ENCODE measurements around the gene FAM135A. TPM values are rescaled to one million over a fixed set of nuclear protein-coding genes. Genes with fewer than 3 reads are reported as not detected.

The FAM135A gene
- total RNA-seq (2021; ENCODE audit: unreplicated experiment) (31.5 TPM), Bru-seq, nascent RNA (percentile 87 among the genes with signal in this experiment), BruChase-seq, experiment 1, labeled RNA remaining after a 2-hour chase (percentile 82 among the genes with signal in this experiment), BruChase-seq, experiment 2, labeled RNA remaining after a 6-hour chase (percentile 76 among the genes with signal in this experiment)
- 12.2 TPM for polyA plus RNA-seq (2012; ENCODE audit: insufficient read length)
- long read RNA-seq, full-length matches to known transcripts = 2 of 58 reads
- long read RNA-seq, partial matches to known transcripts = 12 of 58 reads
- long read RNA-seq, other reads (novel, unspliced or antisense) = 44 of 58 reads

DNA sequence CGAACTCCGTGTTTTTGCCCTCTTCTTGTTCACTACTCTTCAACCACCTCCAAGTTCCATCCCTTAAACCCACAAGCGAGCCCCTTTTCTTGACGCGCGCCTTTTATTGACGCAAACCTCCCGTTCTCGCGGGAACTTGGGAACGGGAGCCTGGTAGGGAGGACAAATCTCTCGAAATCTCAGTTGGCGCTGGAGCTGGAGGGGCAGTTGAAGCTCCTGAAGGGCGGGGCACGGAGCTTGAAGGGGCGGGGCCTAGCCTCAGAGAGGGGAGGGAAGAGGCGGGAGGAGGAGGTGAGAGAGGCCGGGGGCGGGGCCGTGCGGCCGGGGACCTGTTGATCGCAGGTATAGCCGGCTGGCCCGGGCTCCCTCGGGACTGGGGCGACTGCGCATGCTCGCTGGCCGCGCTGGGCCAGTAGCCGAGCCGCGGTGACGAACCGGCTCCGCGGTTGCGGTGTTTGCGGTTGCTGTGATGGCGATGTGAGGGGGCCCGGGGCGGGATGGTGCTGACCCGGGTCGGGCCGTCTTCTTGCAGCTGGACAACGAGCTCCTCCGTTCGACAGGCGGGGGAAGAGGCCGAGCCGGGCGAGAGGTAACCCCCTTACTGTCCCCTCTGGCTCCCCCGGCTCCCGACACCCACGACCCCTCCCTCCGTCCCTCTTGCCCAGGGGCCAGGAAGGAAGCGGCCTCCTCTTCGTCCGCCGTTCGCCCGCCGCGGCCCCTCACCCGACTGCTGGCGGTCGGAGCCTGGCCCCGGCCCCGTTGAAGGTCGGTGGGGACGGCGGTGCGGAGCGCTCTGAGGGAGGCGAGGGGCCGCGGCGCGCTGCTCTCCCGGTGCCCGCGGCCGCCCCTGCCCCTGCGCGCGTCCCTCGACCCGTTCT, at the start of gene FAM135A:
TSS of gene FAM135A (plus strand) at position 395 of the 878 bp plus-strand sequence. CDS start 14,835 bp downstream, outside the sequence.
- in situ Hi-C loops (cut with HindIII; ENCODE audit: low pct_unique_long_range_greater_than_20kb, low sequenced_read_pairs) (no loop called here), intact Hi-C loops (cut with micrococcal nuclease; ENCODE audit: unreplicated experiment) (loop anchor here (10.0 kb wide), 1 partner anchor 271 kb away; no protein-coding TSS in a partner anchor)
- TF ChIP-seq SIN3A (IDR thresholded peaks at IDR 0.05; ENCODE audit: borderline replicate concordance, insufficient read depth, low read depth, low read length) = peak; percentile 77; the same call in 1 of the 2 replicates
- TF ChIP-seq POLR2AphosphoS5 (IDR thresholded peaks at IDR 0.05; ENCODE audit: low read depth, low read length) = peak; percentile 98
- TF ChIP-seq TCF7L2 (IDR thresholded peaks at IDR 0.05; ENCODE audit: low read depth, low read length) = no peak
- TF ChIP-seq, protein P1, sequence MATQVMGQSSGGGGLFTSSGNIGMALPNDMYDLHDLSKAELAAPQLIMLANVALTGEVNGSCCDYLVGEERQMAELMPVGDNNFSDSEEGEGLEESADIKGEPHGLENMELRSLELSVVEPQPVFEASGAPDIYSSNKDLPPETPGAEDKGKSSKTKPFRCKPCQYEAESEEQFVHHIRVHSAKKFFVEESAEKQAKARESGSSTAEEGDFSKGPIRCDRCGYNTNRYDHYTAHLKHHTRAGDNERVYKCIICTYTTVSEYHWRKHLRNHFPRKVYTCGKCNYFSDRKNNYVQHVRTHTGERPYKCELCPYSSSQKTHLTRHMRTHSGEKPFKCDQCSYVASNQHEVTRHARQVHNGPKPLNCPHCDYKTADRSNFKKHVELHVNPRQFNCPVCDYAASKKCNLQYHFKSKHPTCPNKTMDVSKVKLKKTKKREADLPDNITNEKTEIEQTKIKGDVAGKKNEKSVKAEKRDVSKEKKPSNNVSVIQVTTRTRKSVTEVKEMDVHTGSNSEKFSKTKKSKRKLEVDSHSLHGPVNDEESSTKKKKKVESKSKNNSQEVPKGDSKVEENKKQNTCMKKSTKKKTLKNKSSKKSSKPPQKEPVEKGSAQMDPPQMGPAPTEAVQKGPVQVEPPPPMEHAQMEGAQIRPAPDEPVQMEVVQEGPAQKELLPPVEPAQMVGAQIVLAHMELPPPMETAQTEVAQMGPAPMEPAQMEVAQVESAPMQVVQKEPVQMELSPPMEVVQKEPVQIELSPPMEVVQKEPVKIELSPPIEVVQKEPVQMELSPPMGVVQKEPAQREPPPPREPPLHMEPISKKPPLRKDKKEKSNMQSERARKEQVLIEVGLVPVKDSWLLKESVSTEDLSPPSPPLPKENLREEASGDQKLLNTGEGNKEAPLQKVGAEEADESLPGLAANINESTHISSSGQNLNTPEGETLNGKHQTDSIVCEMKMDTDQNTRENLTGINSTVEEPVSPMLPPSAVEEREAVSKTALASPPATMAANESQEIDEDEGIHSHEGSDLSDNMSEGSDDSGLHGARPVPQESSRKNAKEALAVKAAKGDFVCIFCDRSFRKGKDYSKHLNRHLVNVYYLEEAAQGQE (IDR thresholded peaks at IDR 0.05; ENCODE audit: insufficient read depth in 1 of 2, low read depth in 2 of 2, low read length in 1 of 2) = no peak
- TF ChIP-seq, protein P2, sequence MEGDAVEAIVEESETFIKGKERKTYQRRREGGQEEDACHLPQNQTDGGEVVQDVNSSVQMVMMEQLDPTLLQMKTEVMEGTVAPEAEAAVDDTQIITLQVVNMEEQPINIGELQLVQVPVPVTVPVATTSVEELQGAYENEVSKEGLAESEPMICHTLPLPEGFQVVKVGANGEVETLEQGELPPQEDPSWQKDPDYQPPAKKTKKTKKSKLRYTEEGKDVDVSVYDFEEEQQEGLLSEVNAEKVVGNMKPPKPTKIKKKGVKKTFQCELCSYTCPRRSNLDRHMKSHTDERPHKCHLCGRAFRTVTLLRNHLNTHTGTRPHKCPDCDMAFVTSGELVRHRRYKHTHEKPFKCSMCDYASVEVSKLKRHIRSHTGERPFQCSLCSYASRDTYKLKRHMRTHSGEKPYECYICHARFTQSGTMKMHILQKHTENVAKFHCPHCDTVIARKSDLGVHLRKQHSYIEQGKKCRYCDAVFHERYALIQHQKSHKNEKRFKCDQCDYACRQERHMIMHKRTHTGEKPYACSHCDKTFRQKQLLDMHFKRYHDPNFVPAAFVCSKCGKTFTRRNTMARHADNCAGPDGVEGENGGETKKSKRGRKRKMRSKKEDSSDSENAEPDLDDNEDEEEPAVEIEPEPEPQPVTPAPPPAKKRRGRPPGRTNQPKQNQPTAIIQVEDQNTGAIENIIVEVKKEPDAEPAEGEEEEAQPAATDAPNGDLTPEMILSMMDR (IDR thresholded peaks at IDR 0.05) = no peak
- ChIA-PET CTCF (interaction anchor here (0.6 to 0.7 kb wide), 3 partner anchors 106 to 244 kb away, joined by 3 to 7 read pairs (median 4); no protein-coding TSS in a partner anchor), POLR2A (interaction anchor here (0.6 to 0.9 kb wide), 3 partner anchors 11 to 545 kb away, joined by 4 to 12 read pairs (median 8); no protein-coding TSS in a partner anchor)
- Histone ChIP-seq H3K27ac (ENCODE audit: low read length) (peak within 1 kb of the TSS; percentile 97), H3K4me1 (ENCODE audit: control insufficient read depth, insufficient read depth, low read length) (peaks cover 5% of the 10 kb centered on the region; the same call in 1 of the 2 replicates), H3K9me3 (ENCODE audit: control insufficient read depth, insufficient read depth, low read depth, low read length) (no peaks in the 10 kb centered on the region), H3K36me3 (ENCODE audit: control insufficient read depth, insufficient read depth, low read length) (peaks cover 2% of the 10 kb centered on the region), H3K27me3 (ENCODE audit: control insufficient read depth, insufficient read depth, low read length) (no peaks in the 10 kb centered on the region), H3K4me3 (ENCODE audit: low read depth in 2 of 2, low read length in 2 of 2) (peak within 1 kb of the TSS; percentile 95 to 96)
- ATAC-seq (peak; percentile 97), DNase-seq (ENCODE audit: low read depth, low spot score) (peak; percentile 97)
- no TSS peak for BruUV-seq (replicated peaks)

DNA sequence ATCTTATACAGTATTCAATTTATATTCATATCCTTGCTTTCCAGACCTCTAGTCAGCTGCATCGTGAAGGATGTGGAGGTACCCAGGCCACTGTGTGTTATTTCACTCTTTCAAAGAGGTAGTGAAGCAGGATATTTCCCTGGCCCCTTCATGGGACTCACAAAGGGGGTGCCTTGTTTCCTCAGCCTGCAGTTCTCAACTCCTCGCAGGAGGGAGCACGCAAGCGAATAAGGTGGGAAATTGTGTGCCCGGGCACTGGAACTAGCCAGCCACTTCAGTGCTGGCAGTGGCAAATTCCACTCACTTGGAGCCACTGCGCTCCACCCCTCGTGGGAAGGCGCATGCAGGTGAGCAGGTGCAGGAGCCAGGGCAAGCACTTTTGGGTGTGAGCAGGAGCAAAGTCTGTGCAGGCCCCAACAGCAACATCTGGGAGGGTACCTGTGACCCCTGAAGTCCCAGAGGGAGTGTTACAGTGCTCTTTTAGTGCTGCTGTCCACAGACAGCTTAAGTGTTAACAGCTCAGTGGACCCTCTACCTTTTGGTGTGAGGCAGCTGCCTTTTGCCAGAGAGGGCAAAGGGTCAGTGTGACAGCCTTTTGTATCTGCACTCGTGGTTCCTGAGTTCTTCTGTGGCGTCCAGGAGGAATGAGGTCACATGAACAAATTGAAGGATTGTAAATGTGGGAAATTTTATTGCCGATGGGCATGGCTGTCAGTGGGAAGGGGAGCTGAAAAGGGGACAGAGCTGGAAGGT, 49.4 kb upstream of the FAM135A start:
- Histone ChIP-seq H3K27me3 (ENCODE audit: control insufficient read depth, insufficient read depth, low read length) (peaks cover 19% of the 10 kb centered on the region; the same call in 1 of the 2 replicates), H3K27ac (ENCODE audit: low read length) (no peak overlapping the region), H3K9me3 (ENCODE audit: control insufficient read depth, insufficient read depth, low read depth, low read length) (no peaks in the 10 kb centered on the region), H3K4me1 (ENCODE audit: control insufficient read depth, insufficient read depth, low read length) (no peaks in the 10 kb centered on the region), H3K36me3 (ENCODE audit: control insufficient read depth, insufficient read depth, low read length) (no peaks in the 10 kb centered on the region), H3K4me3 (ENCODE audit: low read depth in 2 of 2, low read length in 2 of 2) (no peak overlapping the region)
- ATAC-seq (peak; percentile 42; the same call in 1 of the 2 replicates), DNase-seq (ENCODE audit: low read depth, low spot score) (no peak)
- no TSS peak for BruUV-seq (replicated peaks)
- ChIA-PET POLR2A (interaction anchor here (0.6 kb wide), 1 partner anchor 38 kb away, joined by 3 read pairs; no protein-coding TSS in a partner anchor), CTCF (interaction anchor here (0.6 kb wide), 1 partner anchor 832 kb away, joined by 7 read pairs; no protein-coding TSS in a partner anchor)
- intact Hi-C loops (cut with micrococcal nuclease; ENCODE audit: unreplicated experiment) = no loop called here
- in situ Hi-C loops (cut with HindIII; ENCODE audit: low pct_unique_long_range_greater_than_20kb, low sequenced_read_pairs) = no loop called here
- TF ChIP-seq TCF7L2 (IDR thresholded peaks at IDR 0.05; ENCODE audit: low read depth, low read length) = no peak
- TF ChIP-seq SIN3A (IDR thresholded peaks at IDR 0.05; ENCODE audit: borderline replicate concordance, insufficient read depth, low read depth, low read length) = no peak
- TF ChIP-seq, protein P2 (IDR thresholded peaks at IDR 0.05) = no peak
- no peak for TF ChIP-seq POLR2AphosphoS5 (IDR thresholded peaks at IDR 0.05; ENCODE audit: low read depth, low read length)
- TF ChIP-seq, protein P1 (IDR thresholded peaks at IDR 0.05; ENCODE audit: insufficient read depth in 1 of 2, low read depth in 2 of 2, low read length in 1 of 2) = no peak

All from Panc1 (cell line).